NCI-H2227 treated with DMSO at 0.1 percent for 48 hours (cell line): Measurements from ENCODE around the gene FAM24A.

Source experiments
- DNase-seq: peaks from one replicate; lab custom pipeline; 2025; lab: John Stamatoyannopoulos, UW

Gene FAM24A

DNA sequence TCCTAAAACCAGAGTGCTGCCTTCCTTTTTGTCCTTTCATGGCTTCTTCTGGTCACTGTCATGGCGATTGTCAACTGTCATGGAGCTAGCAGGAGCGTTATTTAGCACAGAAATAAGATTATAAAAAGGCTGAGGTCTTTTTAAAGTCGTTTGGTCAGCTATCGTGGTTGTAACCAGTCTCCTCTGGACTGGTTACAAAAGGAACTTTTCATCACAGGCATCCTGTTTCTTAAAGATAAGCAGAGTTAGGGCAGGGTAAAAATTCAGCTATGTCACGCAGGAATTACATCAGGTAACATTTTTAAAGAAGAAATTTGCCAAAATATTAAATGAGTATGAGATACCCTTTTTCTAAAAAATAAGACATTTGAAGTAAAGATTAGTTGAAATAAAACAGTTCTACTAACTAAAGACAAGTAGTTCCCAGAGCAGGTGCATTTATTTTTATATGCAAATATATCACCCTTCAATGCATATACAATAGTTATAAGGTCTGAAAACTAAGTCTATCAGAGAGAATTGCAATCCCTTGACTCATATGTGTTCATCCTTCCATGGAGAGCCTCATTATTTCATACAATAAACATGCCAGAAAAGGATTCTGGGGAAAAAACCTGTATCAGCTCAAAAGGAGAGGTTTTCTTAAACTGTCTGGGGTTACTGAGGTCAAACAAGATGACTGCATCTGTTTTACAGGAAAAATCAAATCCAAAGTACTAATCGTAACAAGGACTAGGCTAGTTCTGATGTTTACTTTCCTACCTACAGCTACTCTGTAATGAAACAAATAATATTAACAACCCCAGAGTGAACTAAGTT, 20.9 kb downstream of the FAM24A start:
- DNase-seq = no peak

DNA sequence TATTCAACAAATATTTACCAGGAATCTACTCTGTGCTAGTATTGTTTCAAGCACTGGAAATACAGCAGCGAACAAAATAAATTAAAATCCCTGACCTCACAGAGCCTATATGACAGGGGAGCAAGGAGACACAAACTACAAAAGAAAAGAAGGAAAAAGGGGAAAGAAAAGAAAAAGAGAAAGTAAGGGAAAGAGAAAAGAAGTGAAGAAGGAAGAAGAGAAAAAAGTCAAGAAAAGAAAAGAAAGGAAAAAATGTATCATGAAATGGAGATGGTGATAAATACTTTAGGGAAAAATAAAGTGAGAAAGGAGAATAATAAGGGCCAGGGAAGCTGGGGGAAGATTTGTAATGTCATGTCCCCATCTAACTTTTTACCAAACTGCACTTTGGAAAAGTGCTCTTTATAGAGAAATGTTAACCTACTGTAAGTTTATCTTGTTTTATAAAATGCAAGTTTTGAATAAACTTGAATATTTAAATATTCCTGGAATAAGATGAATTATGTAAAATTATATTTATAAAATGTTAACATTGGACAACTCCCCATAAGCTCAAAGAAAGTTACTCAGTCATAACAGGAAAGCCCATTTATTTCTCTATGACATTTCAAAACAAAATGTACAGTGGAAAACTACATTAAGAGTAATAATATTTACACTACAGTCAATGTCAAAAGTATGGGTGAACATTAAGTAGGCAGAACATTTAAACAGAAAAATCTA, 28.9 kb downstream of the FAM24A start:
- no peak for DNase-seq

DNA sequence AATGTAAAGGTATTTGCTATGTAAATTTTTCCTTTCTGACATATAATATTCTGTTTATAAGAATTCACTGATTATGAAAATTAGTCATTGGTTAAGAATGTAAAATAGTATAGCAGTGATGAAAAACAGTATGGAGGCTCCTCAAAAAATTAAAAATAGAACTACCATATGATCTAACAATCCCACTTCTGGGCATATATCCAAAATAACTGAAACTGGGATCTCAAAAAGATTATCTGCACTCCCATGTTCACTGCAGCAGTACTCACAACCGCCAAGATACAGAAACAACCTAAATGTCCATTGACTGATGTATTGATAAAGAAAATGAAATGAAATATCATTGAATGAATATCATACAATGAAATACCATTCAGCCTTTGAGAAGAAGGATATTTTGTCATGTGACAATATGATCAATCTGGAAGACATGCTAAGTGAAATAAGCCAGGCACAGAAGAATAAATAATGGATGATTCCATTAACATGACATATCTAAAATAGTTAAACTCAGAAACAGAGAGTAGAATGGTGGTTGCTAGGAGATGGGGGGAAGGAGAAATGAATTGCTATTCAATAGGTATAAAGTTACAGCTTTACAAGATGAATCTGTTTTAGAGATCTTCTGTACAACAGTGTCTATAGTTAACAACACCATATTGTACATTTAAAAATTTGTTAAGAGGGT, 29.6 kb downstream of the FAM24A start:
- no peak for DNase-seq

DNA sequence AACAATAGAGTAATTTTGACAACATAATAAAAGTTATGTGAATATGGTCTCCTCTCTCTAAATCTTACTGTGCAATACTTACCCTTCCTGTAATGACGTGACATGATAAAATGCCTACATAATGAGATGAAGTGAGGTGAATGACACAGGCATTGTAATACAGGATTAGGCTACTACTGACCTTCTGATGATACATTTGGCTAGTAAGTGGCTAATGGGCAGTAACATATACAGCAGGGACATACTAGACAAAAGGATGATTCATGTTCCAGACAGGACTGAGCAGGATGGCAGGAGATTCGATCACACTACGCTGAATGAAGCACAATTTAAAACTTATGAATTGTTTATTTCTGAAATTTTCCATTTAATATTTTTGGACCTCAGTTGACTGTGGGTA, 38.9 kb downstream of the FAM24A start:
- no peak for DNase-seq

DNA sequence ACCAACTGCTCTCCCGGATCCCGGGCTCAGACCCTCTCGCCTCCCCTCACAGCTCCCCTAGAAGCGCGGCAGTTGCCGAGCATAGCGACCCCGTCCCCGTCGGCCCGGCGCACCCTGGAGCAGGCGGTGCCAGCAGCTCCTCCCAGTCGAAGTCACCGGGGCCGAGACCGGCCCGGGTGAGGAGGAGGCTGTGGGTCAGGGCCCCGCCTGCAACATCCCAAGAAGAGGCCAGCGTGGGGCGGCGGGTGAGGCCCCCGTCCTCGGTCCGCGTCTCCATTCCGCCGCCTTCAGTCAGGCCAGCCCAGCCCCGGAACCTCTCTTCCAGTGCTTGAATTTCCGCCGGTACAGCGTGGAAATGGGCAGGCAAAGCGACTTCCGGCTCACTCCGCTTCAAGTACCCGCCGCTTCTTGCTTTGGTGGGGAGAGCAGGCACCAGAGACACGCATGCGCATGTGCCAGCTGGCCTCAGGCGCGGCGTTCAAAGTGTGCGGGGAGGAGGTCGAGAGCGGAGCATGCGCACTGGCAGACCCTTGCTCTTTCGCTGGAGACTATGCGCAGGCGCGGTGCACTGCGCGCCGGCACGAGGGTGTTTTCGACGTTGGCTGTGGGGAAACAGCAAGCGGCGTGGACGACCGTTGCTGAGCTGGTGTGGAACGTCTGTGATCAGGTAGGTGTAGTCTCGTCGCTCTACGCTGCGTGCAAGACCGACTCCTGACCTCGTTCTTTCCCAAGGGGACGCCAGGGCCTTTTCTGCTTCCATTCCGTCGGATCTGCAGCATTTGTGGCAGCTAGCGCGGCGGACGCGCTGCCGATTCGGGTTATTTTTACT, 43.7 kb downstream of the FAM24A start, which contains the start of gene C10orf88:
Gene C10orf88, minus strand, starts transcription at position 326 of the 829 bp plus-strand sequence. Its CDS starts 49 bp downstream, at position 277.
- DNase-seq = peak; percentile 95

DNA sequence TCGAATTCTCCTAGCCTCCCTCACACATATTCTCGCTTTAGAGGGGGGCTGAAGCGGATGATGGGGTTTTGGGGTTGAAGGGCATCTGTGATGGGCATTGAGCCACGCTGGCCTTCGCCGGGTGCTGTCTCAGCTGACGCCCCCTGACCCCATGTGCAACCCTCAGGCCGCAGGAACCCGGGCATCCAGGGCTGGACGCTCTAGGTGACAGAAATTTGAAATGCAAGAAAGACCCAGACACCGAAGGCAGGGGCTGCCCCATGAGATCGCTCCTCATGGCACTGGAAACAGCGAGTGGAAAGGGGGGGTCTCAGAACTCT, 44.3 kb downstream of the FAM24A start:
- DNase-seq = no peak

DNA sequence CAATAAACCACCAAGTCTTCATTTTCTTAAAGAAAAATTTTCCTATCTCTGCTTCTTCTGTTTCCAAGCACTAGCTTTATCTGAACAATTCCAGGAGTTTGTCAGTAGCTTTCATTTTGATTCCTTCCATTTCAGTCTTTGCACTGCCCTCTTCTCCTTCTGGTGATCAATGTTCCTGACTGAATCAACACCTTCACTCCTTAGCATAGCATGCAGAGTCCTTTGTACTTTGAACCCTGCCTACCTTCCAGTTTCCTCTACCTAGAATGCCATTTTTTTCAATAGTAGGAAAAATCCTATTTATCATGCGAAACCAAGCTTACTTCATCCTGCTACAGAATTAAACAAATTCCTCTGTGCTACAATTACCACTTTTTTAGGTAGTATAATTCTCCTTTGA, 45.5 kb downstream of the FAM24A start:
- no peak for DNase-seq

DNA sequence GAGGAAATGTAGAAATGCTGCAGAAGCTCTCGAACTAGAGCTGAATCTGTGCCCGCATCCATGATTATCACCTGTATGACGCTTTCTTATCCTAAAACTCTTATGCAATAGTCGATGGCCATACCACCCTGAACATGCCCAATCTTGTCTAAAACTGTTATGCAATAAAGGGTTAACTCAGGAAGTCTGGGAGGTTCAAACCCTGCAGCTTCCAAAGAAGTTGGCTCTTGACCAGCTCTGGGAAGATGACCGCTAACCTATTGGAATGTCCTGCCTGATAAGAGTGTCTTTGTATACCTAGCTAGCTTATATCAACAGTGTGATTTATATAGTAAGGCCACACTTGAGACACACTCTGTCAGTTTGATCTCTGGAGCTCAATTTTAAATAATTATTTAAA, 47.1 kb downstream of the FAM24A start:
- DNase-seq = no peak

DNA sequence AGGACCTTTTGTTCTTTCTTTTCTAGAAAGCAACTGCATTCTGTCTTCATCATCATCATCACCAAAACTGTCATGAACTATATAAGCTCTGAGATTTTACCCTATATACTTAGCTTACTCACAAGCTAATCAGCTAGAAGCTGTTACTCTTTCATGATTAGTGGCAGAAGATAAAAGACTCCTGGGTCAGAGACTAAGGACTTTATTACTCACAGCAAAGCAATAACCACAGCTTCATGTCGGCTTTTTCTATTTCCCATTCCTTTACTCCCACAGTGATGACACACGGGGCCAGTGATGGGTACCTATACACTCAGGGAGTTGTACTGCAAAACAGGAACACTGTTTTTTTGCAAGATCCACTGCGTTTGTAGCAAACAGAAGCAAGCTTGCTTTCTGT, 52.0 kb downstream of the FAM24A start:
- DNase-seq = no peak
